T-cell (primary cell): ENCODE data around the gene MXRA8. TPM values are rescaled to one million over a fixed set of nuclear protein-coding genes. Genes with fewer than 3 reads are reported as not detected.

Experiments
- ATAC-seq, 4 experiments: fragments of 200-7000 bp in 3 of 4; fragments of 150-1000 bp in 1 of 4; cut with Tn5 transposase; replicated peaks in 1 of 4; 1 replicate in 3 of 4; 2 replicates in 1 of 4; pipeline ENCODE4 v1.10.0; 2021; ENCODE audit warnings: moderate library complexity in 3 of 4, mild to moderate bottlenecking in 2 of 4, moderate number of reproducible peaks in 1 of 4
- CTCF ChIA-PET, 2 donors: fragments of 300-600 bp; sonication (Branson Sonifier 250); formaldehyde crosslinking; loops; one replicate each; lab custom pipeline; 2022; ENCODE audit warnings: antibody characterized with exemption in 2 of 2; lab: Charles Lee
- POLR2A ChIA-PET, 2 donors: fragments of 300-600 bp; sonication (Branson Sonifier 250); formaldehyde crosslinking; loops; one replicate each; lab custom pipeline; 2022; ENCODE audit warnings: antibody characterized with exemption in 2 of 2; lab: Charles Lee
- DNase-seq, 35 experiments: peaks; one replicate each; pipeline versions ENCODE4 v3.0.0 to v3.0.0-alpha.2; 2013 to 2023
- H3K27ac ChIP-seq: one replicate; pipeline ENCODE4 v1.5.1; 2013; ENCODE audit warnings: low read length
- H3K27me3 ChIP-seq, 2 experiments: replicated peaks in 1 of 2; 1 replicate in 1 of 2; 2 replicates in 1 of 2; pipeline versions ENCODE4 v1.6.1 to v1.7.0; 2013; ENCODE audit warnings: low read length in 1 of 2, mixed read lengths in 1 of 2; ENCODE audit not compliant: control insufficient read depth in 2 of 2, insufficient read depth in 2 of 2; ENCODE audit errors: extremely low read depth in 1 of 2
- H3K36me3 ChIP-seq, 2 donors: 1 replicate in 1 of 2; 2 replicates in 1 of 2; pipeline versions ENCODE4 v1.6.1 to v1.7.0; 2013; ENCODE audit warnings: low read length in 1 of 2; ENCODE audit not compliant: control insufficient read depth in 2 of 2, insufficient read depth in 1 of 2; ENCODE audit errors: extremely low read depth in 1 of 2
- H3K4me1 ChIP-seq, 2 experiments: 1 replicate in 1 of 2; 2 replicates in 1 of 2; pipeline versions ENCODE4 v1.6.1 to v1.7.0; 2013; ENCODE audit warnings: low read length in 2 of 2, mixed read lengths in 1 of 2; ENCODE audit not compliant: insufficient read depth in 2 of 2, control insufficient read depth in 1 of 2; ENCODE audit errors: extremely low read depth in 1 of 2
- H3K4me3 ChIP-seq, 2 donors: 1 replicate in 1 of 2; 2 replicates in 1 of 2; pipeline versions ENCODE4 v1.5.1 to v1.7.0; 2013; ENCODE audit warnings: mild to moderate bottlenecking in 2 of 2, low read length in 1 of 2, moderate library complexity in 1 of 2; ENCODE audit not compliant: control insufficient read depth in 1 of 2; ENCODE audit errors: extremely low read depth in 1 of 2
- H3K9me3 ChIP-seq: 2 replicates; pipeline ENCODE4 v1.7.0; 2013
- H3K27ac Mint-ChIP-seq, 2 donors: one replicate each; pipeline ENCODE4 v1.8.0; 2020 to 2021; ENCODE audit warnings: mild to moderate bottlenecking in 2 of 2, mixed read lengths in 2 of 2
- H3K27me3 Mint-ChIP-seq, 2 donors: one replicate each; pipeline ENCODE4 v1.8.0; 2021 to 2022; ENCODE audit warnings: mixed read lengths in 2 of 2
- H3K36me3 Mint-ChIP-seq: one replicate; pipeline ENCODE4 v1.8.0; 2021; ENCODE audit warnings: mixed read lengths
- H3K4me1 Mint-ChIP-seq, 3 donors: one replicate each; pipeline ENCODE4 v1.8.0; 2020 to 2022; ENCODE audit warnings: mixed read lengths in 3 of 3, mild to moderate bottlenecking in 1 of 3
- H3K4me3 Mint-ChIP-seq, 3 donors: one replicate each; pipeline ENCODE4 v1.8.0; 2020 to 2022; ENCODE audit warnings: mild to moderate bottlenecking in 3 of 3, mixed read lengths in 3 of 3, moderate library complexity in 3 of 3
- H3K9me3 Mint-ChIP-seq, 3 donors: one replicate each; pipeline ENCODE4 v1.8.0; 2020 to 2022; ENCODE audit warnings: mixed read lengths in 3 of 3
- WGBS: methylation state at CpG from one replicate; pipeline ENCODE4 v1.1.5; 2013; ENCODE audit warnings: missing lambda C conversion rate; ENCODE audit not compliant: insufficient coverage; 5-methylcytosine and 5-hydroxymethylcytosine counted together
- total RNA-seq, 35 experiments: library from RNA in 6 of 35; stranded (reverse) in 6 of 35; fragments of 120-200 nt in 1 of 35; gene quantifications; one replicate each; pipeline versions ENCODE4 v1.2.1 to v1.2.4 and lab custom pipeline; 2013 to 2026

Gene MXRA8
- total RNA-seq, 5 donors from 2014 or later (not counting 1 experiment from before 2014, with no cell fraction given): 0.99 to 6.8 (median 1.9) TPM

DNA sequence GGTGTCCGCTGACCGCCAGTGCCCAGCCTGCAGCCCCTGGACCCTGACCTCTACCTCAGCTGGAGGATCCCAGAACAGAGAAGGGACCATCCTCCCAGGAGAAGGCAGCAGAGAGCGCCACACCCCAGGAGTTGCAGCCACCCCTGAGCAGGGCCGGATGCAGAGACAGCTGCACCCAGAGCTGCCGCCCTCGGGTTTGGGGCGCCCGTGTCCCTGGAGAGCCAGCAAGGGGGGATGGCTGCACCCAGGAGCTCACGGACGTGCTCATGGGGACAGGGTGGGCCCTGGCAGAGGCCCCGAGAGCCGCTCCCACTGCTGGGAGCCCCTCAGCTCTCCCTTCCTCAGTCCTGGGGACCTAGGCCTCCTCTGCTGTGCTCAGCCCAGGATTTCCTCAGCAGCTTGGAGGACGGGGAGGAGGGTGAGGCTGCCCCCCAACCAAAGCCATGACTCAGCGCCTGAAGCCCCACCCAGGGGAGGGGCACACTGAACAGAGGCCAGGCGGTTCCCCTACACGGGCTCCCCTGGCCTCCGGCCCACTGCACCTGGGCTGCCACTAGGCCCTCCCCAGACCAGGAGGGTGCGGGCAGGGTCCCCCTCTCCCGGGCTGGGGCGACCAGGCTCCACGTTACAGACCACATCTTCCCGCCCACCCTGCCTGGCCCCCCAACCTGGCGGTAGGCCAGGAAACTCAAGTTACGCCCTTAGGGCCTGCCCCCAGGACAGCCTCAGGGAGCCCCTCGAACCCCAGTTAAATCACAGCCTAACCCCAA, 52.9 kb downstream of the MXRA8 start:
- Histone ChIP-seq H3K9me3 (no peaks in the 10 kb centered on the region), H3K27ac (peak overlapping the region; percentile 47), H3K36me3 (peaks cover 0 to 2% of the 10 kb centered on the region in 2 donors), H3K4me3 (peak overlapping the region; percentile 64 to 69), H3K4me1 (peaks cover 22 to 50% of the 10 kb centered on the region in 2 experiments), H3K27me3 (no peaks in the 10 kb centered on the region)
- Mint-ChIP-seq H3K27ac (peak overlapping the region; percentile 69 to 78), H3K4me3 (peak overlapping the region; percentile 80 to 88 (median 86)), H3K27me3 (no peaks in the 10 kb centered on the region), H3K36me3 (no peaks in the 10 kb centered on the region), H3K9me3 (no peaks in the 10 kb centered on the region), H3K4me1 (peaks cover 21 to 29% (median 24%) of the 10 kb centered on the region in 3 donors)
- CTCF ChIA-PET: interaction anchor here in 1 of 2 donors (1.0 kb wide), 1 partner anchor 66 kb away, joined by 3 read pairs; no protein-coding TSS in a partner anchor
- 30% methylated on average over 24 of the region's 25 CpGs for WGBS
- POLR2A ChIA-PET: no interaction called here
- ATAC-seq (peak; percentile 24 to 54 (median 46)), DNase-seq (peak; percentile 32 to 81 (median 59))

DNA sequence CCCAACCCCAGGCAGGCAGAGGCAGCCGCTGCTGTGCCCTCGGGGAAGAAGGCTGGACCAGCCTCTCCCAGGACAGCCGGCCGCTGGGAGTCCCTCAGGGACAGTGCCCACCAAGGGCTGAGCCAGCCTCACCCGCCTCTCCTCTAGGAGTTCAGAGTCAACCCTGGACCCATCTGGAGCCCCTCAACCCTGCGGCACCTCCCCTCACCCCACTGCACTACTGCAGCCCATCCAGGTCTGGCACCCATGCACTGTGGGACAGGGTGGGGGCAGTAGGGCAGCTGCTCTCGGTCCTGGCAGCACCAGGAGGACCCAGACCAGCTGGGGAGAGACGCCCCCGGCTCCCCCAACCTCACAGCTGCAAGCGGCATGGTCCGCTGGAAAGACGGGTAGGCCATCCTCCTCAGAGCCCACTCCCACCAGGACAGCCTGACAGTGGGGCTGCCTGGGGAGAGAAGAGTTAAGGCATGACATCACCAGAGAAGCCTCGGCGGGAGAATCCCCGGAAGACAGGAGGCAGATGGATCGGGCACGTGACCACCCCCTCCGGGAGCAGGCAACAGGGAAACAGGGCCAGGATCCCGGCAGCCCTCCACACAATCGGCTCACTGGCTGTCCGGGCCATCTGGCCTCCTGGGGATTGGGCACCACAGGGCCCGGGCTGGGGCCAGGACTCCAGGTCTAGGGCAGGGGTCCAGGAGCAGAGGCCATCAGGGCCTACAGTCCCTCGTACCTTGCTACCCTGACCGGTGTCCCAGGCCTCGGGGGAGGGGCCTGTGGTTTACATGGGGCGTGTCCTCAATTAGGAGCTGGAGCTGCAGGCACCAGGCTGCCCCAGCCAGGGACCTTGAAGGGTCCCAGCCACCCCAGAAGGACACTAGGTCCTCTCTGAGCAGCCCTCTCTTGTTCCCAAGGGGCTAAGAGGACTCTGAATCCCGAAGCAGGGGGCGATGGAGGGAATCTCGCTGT, 53.7 kb downstream of the MXRA8 start:
- H3K27me3 Mint-ChIP-seq: no peaks in the 10 kb centered on the region
- H3K4me3 ChIP-seq: peak overlapping the region; percentile 47 to 64
- H3K27ac ChIP-seq: peak overlapping the region; percentile 47
- H3K27me3 ChIP-seq: no peaks in the 10 kb centered on the region
- peaks cover 21 to 29% (median 24%) of the 10 kb centered on the region in 3 donors for H3K4me1 Mint-ChIP-seq
- no peaks in the 10 kb centered on the region for H3K9me3 ChIP-seq
- no peaks in the 10 kb centered on the region for H3K9me3 Mint-ChIP-seq
- ATAC-seq (no peak), DNase-seq (no peak)
- CTCF ChIA-PET: interaction anchor here in 1 of 2 donors (1.0 kb wide), 1 partner anchor 67 kb away, joined by 3 read pairs; no protein-coding TSS in a partner anchor
- no peaks in the 10 kb centered on the region for H3K36me3 Mint-ChIP-seq
- peak overlapping the region in 1 of 2 donors; percentile 39 for H3K27ac Mint-ChIP-seq
- POLR2A ChIA-PET: no interaction called here
- H3K4me3 Mint-ChIP-seq: peak overlapping the region; percentile 80 to 88 (median 86)
- WGBS: 66% methylated on average over 16 of the region's 29 CpGs
- H3K4me1 ChIP-seq: peaks cover 22 to 43% of the 10 kb centered on the region in 2 experiments
- peaks cover 0 to 2% of the 10 kb centered on the region in 2 donors for H3K36me3 ChIP-seq

DNA sequence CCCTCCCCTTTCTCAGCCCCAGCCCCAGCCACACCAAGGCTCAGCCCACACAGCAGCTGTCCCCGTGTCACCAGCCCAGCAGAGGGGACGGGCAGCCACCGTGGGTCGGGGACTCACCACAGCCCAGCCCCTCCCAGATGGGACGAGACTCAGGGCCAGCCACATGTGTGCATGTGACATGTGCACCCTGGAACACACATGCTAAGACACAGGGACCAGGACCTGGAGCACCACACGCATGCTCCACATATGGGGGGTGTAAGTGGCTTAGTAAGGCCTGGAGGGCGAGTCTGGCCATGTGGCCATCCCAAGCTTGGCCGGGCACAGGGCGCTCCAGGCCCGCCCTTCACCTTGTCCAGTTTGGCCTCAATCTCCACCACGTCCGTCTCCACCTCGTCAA, 54.6 kb downstream of the MXRA8 start:
- DNase-seq (no peak), ATAC-seq (no peak)
- peaks cover 21 to 26% (median 24%) of the 10 kb centered on the region in 3 donors for H3K4me1 Mint-ChIP-seq
- no peak overlapping the region for H3K4me3 Mint-ChIP-seq
- no peaks in the 10 kb centered on the region for H3K27me3 Mint-ChIP-seq
- H3K27me3 ChIP-seq: no peaks in the 10 kb centered on the region
- H3K27ac Mint-ChIP-seq: no peak overlapping the region
- H3K4me1 ChIP-seq: peaks cover 22 to 36% of the 10 kb centered on the region in 2 experiments
- H3K9me3 ChIP-seq: no peaks in the 10 kb centered on the region
- H3K4me3 ChIP-seq: no peak overlapping the region
- no peaks in the 10 kb centered on the region for H3K36me3 Mint-ChIP-seq
- POLR2A ChIA-PET: no interaction called here
- no peak overlapping the region for H3K27ac ChIP-seq
- CTCF ChIA-PET: no interaction called here
- no peaks in the 10 kb centered on the region for H3K9me3 Mint-ChIP-seq
- WGBS: 95% methylated on average over 6 of the region's 13 CpGs
- peaks cover 0 to 2% of the 10 kb centered on the region in 2 donors for H3K36me3 ChIP-seq

- WGBS: 94% methylated on average over 23 of the region's 31 CpGs
- no peak for ATAC-seq
- CTCF ChIA-PET: no interaction called here
Observed at GRCh38 chr1:1302951-1303509, 55.3 kb downstream of the MXRA8 start.

More at GRCh38 chr1:1302951-1303509, 55.3 kb downstream of the MXRA8 start:
- Mint-ChIP-seq H3K36me3 (no peaks in the 10 kb centered on the region), H3K4me3 (no peak overlapping the region), H3K9me3 (no peaks in the 10 kb centered on the region), H3K4me1 (peaks cover 21 to 26% (median 24%) of the 10 kb centered on the region in 3 donors), H3K27me3 (no peaks in the 10 kb centered on the region), H3K27ac (no peak overlapping the region)
- Histone ChIP-seq H3K27ac (no peak overlapping the region), H3K4me1 (peaks cover 22 to 36% of the 10 kb centered on the region in 2 experiments), H3K36me3 (peaks cover 0 to 2% of the 10 kb centered on the region in 2 donors), H3K9me3 (no peaks in the 10 kb centered on the region), H3K4me3 (no peak overlapping the region), H3K27me3 (no peaks in the 10 kb centered on the region)
- POLR2A ChIA-PET: no interaction called here
- no peak for DNase-seq

Other genes starting within 250 kb of the MXRA8 start
- 10 to 100 TPM; 20.4 to 37.7 (median 22.5) TPM for gene C1orf159, start 242.5 kb downstream of the MXRA8 start, total RNA-seq
- gene TTLL10, start 184.7 kb downstream of the MXRA8 start, total RNA-seq: 1 to 10 TPM in 1 of 5 donors, under 1 TPM in 3, not detected in 1; 0.26 to 1.0 (median 0.47) TPM
- 10 to 100 TPM in 4 of 5 donors, 1 to 10 TPM in 1; 6.4 to 20.5 (median 13.3) TPM for gene TNFRSF18, start 152.0 kb downstream of the MXRA8 start, total RNA-seq
- 10 to 100 TPM; 15.1 to 35.4 (median 17.8) TPM for gene TNFRSF4, start 144.4 kb downstream of the MXRA8 start, total RNA-seq
- 100 to 1,000 TPM in 4 of 5 donors, 10 to 100 TPM in 1; 98.6 to 151 (median 141) TPM for gene SDF4, start 126.6 kb downstream of the MXRA8 start, total RNA-seq
- 10 to 100 TPM in 4 of 5 donors, 1 to 10 TPM in 1; 10.0 to 30.4 (median 25.1) TPM for gene B3GALT6, start 126.3 kb downstream of the MXRA8 start, total RNA-seq
- gene C1QTNF12, start 111.8 kb downstream of the MXRA8 start, total RNA-seq: 1 to 10 TPM; 2.8 to 4.2 (median 4.0) TPM
- gene UBE2J2, start 84.7 kb downstream of the MXRA8 start, total RNA-seq: 10 to 100 TPM; 60.8 to 89.8 (median 83.6) TPM
- 10 to 100 TPM in 4 of 5 donors, 1 to 10 TPM in 1; 9.5 to 15.3 (median 11.1) TPM for gene SCNN1D, start 78.1 kb downstream of the MXRA8 start, total RNA-seq
- gene ACAP3, start 50.6 kb downstream of the MXRA8 start, total RNA-seq: 100 to 1,000 TPM in 2 of 5 donors, 10 to 100 TPM in 3; 63.0 to 107 (median 99.8) TPM
- 10 to 100 TPM; 16.7 to 26.4 (median 22.6) TPM for gene PUSL1, start 50.0 kb downstream of the MXRA8 start, total RNA-seq
- 100 to 1,000 TPM; 161 to 200 (median 182) TPM for gene INTS11, start 33.9 kb downstream of the MXRA8 start, total RNA-seq
- gene CPTP, start 33.8 kb downstream of the MXRA8 start, total RNA-seq: 10 to 100 TPM; 15.8 to 35.8 (median 29.9) TPM
- gene TAS1R3, start 27.3 kb downstream of the MXRA8 start, total RNA-seq: 1 to 10 TPM; 1.6 to 2.3 (median 2.1) TPM
- gene DVL1, start 9.1 kb downstream of the MXRA8 start, total RNA-seq: 10 to 100 TPM; 43.6 to 70.4 (median 64.9) TPM
- gene AURKAIP1, start 16.7 kb upstream of the MXRA8 start, total RNA-seq: 10 to 100 TPM; 58.8 to 91.7 (median 86.0) TPM
- gene CCNL2, start 40.8 kb upstream of the MXRA8 start, total RNA-seq: 100 to 1,000 TPM; 250 to 418 (median 376) TPM
- gene MRPL20, start 48.7 kb upstream of the MXRA8 start, total RNA-seq: 100 to 1,000 TPM; 106 to 123 (median 114) TPM
- gene ANKRD65, start 62.7 kb upstream of the MXRA8 start, total RNA-seq: under 1 TPM in 1 of 5 donors, not detected in 4; 0.20 TPM
- gene VWA1, start 77.1 kb upstream of the MXRA8 start, total RNA-seq: under 1 TPM in 3 of 5 donors, not detected in 2; 0.15 to 0.54 (median 0.26) TPM
- gene ATAD3C, start 91.1 kb upstream of the MXRA8 start, total RNA-seq: 1 to 10 TPM in 3 of 5 donors, under 1 TPM in 2; 0.59 to 3.1 (median 1.4) TPM
- 10 to 100 TPM; 52.1 to 69.3 (median 57.2) TPM for gene ATAD3B, start 113.2 kb upstream of the MXRA8 start, total RNA-seq
- gene ATAD3A, start 153.6 kb upstream of the MXRA8 start, total RNA-seq: 10 to 100 TPM; 24.6 to 42.5 (median 31.1) TPM
- gene TMEM240, start 182.1 kb upstream of the MXRA8 start, total RNA-seq: 1 to 10 TPM; 1.0 to 3.1 (median 1.4) TPM
- 100 to 1,000 TPM; 112 to 135 (median 134) TPM for gene SSU72, start 216.3 kb upstream of the MXRA8 start, total RNA-seq
- gene FNDC10, start 241.6 kb upstream of the MXRA8 start, total RNA-seq: 1 to 10 TPM; 2.1 to 6.3 (median 5.9) TPM